HCT116 (cell line): Measurements from ENCODE around the gene BSPH1. TPM values are rescaled to one million over a fixed set of nuclear protein-coding genes. Genes with fewer than 3 reads are reported as not detected.

Source experiments
- ATAC-seq: fragments of 200-7000 bp; cut with Tn5 transposase; 2 replicates; pipeline ENCODE4 v1.9.1; 2020; ENCODE audit warnings: mild to moderate bottlenecking, moderate library complexity
- BruUV-seq: library from RNA; stranded (reverse); fragments of 400-500 nt; replicated peaks from 2 replicates; lab custom pipeline; 2021; lab: Mats Ljungman, UMichigan
- CTCF ChIA-PET: fragments of 300-600 bp; sonication (Branson Sonifier 250); formaldehyde crosslinking; loops from one replicate; lab custom pipeline; 2021; ENCODE audit warnings: antibody characterized with exemption; lab: Charles Lee
- POLR2A ChIA-PET: fragments of 300-600, 350-600 bp; sonication (Branson Sonifier 250); formaldehyde crosslinking; loops from one replicate; lab custom pipeline; 2021; ENCODE audit warnings: antibody characterized with exemption; lab: Charles Lee
- RAD21 ChIA-PET, 2 experiments: fragments of 300-600 bp; sonication (Branson Sonifier 250); formaldehyde crosslinking; loops; one replicate each; lab custom pipeline; 2023; ENCODE audit warnings: low total read pairs in 2 of 2; ENCODE audit not compliant: uncharacterized antibody in 2 of 2, unreplicated experiment in 2 of 2, low non-redundant PET in 1 of 2; lab: Charles Lee
- DNase-seq: peaks from one replicate; pipeline ENCODE4 v3.0.0-alpha.2; 2010; ENCODE audit warnings: low read depth, low spot score
- H2AFZ ChIP-seq: fragments of 200-600 bp; shearing (Covaris generic), sonication (generic); 2 replicates; pipeline ENCODE4 v1.6.1; 2017; ENCODE audit warnings: low read depth, mixed run types, mixed read lengths, antibody characterized with exemption, low read length; ENCODE audit not compliant: poor library complexity, severe bottlenecking
- H3K27ac ChIP-seq: 2 replicates; pipeline ENCODE4 v1.5.1; 2012; ENCODE audit warnings: low read depth, low read length
- H3K27me3 ChIP-seq: fragments of 200-600 bp; sonication (generic); 2 replicates; pipeline ENCODE4 v1.6.1; 2016; ENCODE audit warnings: mixed run types, low read length, mixed read lengths; ENCODE audit not compliant: insufficient read depth
- H3K36me3 ChIP-seq, 2 experiments: fragments of 200-500 bp in 1 of 2; fragments of 200-600 bp in 1 of 2; sonication (Bioruptor generic) in 1 of 2; sonication (generic) in 1 of 2; 2 replicates each; pipeline versions ENCODE4 v1.5.1 to v1.6.1; 2014 to 2016; ENCODE audit warnings: low read length in 2 of 2, inconsistent platforms in 1 of 2, mixed read lengths in 1 of 2, mixed run types in 1 of 2; ENCODE audit not compliant: insufficient read depth in 2 of 2, control insufficient read depth in 1 of 2
- H3K4me1 ChIP-seq, 2 experiments: fragments of 200-600 bp in 1 of 2; sonication (generic) in 1 of 2; 2 replicates each; pipeline versions ENCODE4 v1.5.1 to v1.6.1; 2012 to 2017; ENCODE audit warnings: low read length in 2 of 2, inconsistent platforms in 1 of 2, mild to moderate bottlenecking in 1 of 2, mixed read lengths in 1 of 2, mixed run types in 1 of 2, moderate library complexity in 1 of 2; ENCODE audit not compliant: insufficient read depth in 2 of 2, control insufficient read depth in 1 of 2
- H3K4me2 ChIP-seq: fragments of 200-600 bp; sonication (generic); 2 replicates; pipeline ENCODE4 v1.6.1; 2017; ENCODE audit warnings: mixed run types, low read length, mixed read lengths
- H3K4me3 ChIP-seq, 2 experiments: fragments of 200-600 bp in 1 of 2; sonication (generic) in 1 of 2; replicated peaks in 1 of 2; 2 replicates each; pipeline ENCODE4 v1.5.1; 2011 to 2016; ENCODE audit warnings: low read length in 2 of 2, control low read depth in 1 of 2, low read depth in 1 of 2, mild to moderate bottlenecking in 1 of 2, mixed read lengths in 1 of 2, mixed run types in 1 of 2
- H3K79me2 ChIP-seq: fragments of 200-600 bp; sonication (generic); 2 replicates; pipeline ENCODE4 v1.6.1; 2017; ENCODE audit warnings: mild to moderate bottlenecking, mixed run types, low read length, moderate library complexity, mixed read lengths; ENCODE audit not compliant: insufficient read depth
- H3K9ac ChIP-seq: fragments of 200-600 bp; sonication (generic); 2 replicates; pipeline ENCODE4 v1.6.1; 2016; ENCODE audit warnings: low read length, mixed read lengths
- H3K9me2 ChIP-seq: fragments of 200-600 bp; sonication (generic), shearing (Covaris generic); 2 replicates; pipeline ENCODE4 v1.6.1; 2017; ENCODE audit warnings: mixed run types, mild to moderate bottlenecking, moderate library complexity; ENCODE audit not compliant: insufficient read depth
- H3K9me3 ChIP-seq, 2 experiments: fragments of 200-500 bp in 1 of 2; fragments of 200-600 bp in 1 of 2; sonication (Bioruptor generic) in 1 of 2; sonication (generic) in 1 of 2; 2 replicates each; pipeline ENCODE4 v1.6.1; 2014 to 2017; ENCODE audit warnings: low read length in 2 of 2, mixed read lengths in 2 of 2, inconsistent platforms in 1 of 2, low read depth in 1 of 2, mild to moderate bottlenecking in 1 of 2, mixed run types in 1 of 2, moderate library complexity in 1 of 2; ENCODE audit not compliant: control insufficient read depth in 1 of 2, insufficient read depth in 1 of 2
- H4K20me1 ChIP-seq: fragments of 200-600 bp; sonication (generic), shearing (Covaris generic); 2 replicates; pipeline ENCODE4 v1.6.1; 2017; ENCODE audit warnings: mixed run types, mild to moderate bottlenecking, moderate library complexity; ENCODE audit not compliant: insufficient read depth
- FOSL1 ChIP-seq: IDR thresholded peaks from 2 replicates; pipeline ENCODE4 v1.6.1; 2012; ENCODE audit warnings: low read depth
- JUND ChIP-seq: IDR thresholded peaks from 2 replicates; pipeline ENCODE4 v1.6.1; 2012
- POLR2A ChIP-seq: IDR thresholded peaks from 2 replicates; pipeline ENCODE4 v1.7.0; 2011; ENCODE audit warnings: borderline replicate concordance; ENCODE audit not compliant: insufficient read depth, insufficient read length; ENCODE audit errors: extremely low read depth
- SRF ChIP-seq: IDR thresholded peaks from 2 replicates; pipeline ENCODE4 v1.6.1; 2012; ENCODE audit warnings: low read depth
- TCF7L2 ChIP-seq: IDR thresholded peaks from 2 replicates; pipeline ENCODE4 v1.7.0; 2011; ENCODE audit warnings: borderline replicate concordance, inconsistent platforms; ENCODE audit not compliant: insufficient read depth, insufficient read length; ENCODE audit errors: extremely low read depth
- YY1 ChIP-seq: IDR thresholded peaks from 2 replicates; pipeline ENCODE4 v1.6.1; 2011; ENCODE audit warnings: low read length, low read depth, moderate library complexity, mild to moderate bottlenecking; ENCODE audit not compliant: insufficient replicate concordance; ENCODE audit errors: extremely low read depth
- ZBTB33 ChIP-seq: IDR thresholded peaks from 2 replicates; pipeline ENCODE4 v1.6.1; 2011; ENCODE audit warnings: mild to moderate bottlenecking, low read length, moderate library complexity; ENCODE audit not compliant: insufficient replicate concordance; ENCODE audit errors: extremely low read depth
- intact Hi-C: fragments of 100-400 bp; cut with micrococcal nuclease; formaldehyde crosslinking; loops from 2 replicates; pipeline ENCODE4 v1.10.0; 2022
- total RNA-seq: library from RNA; stranded (reverse); gene quantifications from one replicate; pipeline ENCODE4 v1.2.1, GENCODE V29; 2021; ENCODE audit not compliant: unreplicated experiment
- TF ChIP-seq, protein P1 (sequence below), 3 experiments: fragments of 200-600 bp in 1 of 3; sonication (generic) in 1 of 3; IDR thresholded peaks in 2 of 3; conservative IDR thresholded peaks in 1 of 3; 2 replicates each; pipeline ENCODE4 v1.5.1; 2012 to 2017; ENCODE audit warnings: low read depth in 2 of 3, low read length in 2 of 3, antibody characterized with exemption in 1 of 3, borderline replicate concordance in 1 of 3, control low read depth in 1 of 3, mild to moderate bottlenecking in 1 of 3, mixed read lengths in 1 of 3, mixed run types in 1 of 3, moderate library complexity in 1 of 3; ENCODE audit not compliant: insufficient read depth in 1 of 3

BSPH1 gene
- total RNA-seq, 1 experiment from 2014 or later = not detected

GRCh38 chr19:48029431-48029830 lies 37.5 kb upstream of the BSPH1 start:
- ChIA-PET POLR2A (no interaction called here), RAD21 (no interaction called here), CTCF (no interaction called here)
- Histone ChIP-seq H3K36me3 (no peaks in the 10 kb centered on the region), H3K27me3 (peaks cover 3% of the 10 kb centered on the region; the same call in 1 of the 2 replicates), H2AFZ (no peak overlapping the region), H3K4me3 (no peak overlapping the region), H3K4me1 (no peaks in the 10 kb centered on the region), H3K9me2 (no peaks in the 10 kb centered on the region), H3K9ac (no peak overlapping the region), H4K20me1 (no peaks in the 10 kb centered on the region), H3K27ac (no peak overlapping the region), H3K9me3 (no peaks in the 10 kb centered on the region), H3K79me2 (no peaks in the 10 kb centered on the region), H3K4me2 (no peak overlapping the region)
- intact Hi-C loops = no loop called here
- BruUV-seq = no TSS peak
- no peak for TF ChIP-seq ZBTB33
- no peak for TF ChIP-seq JUND
- TF ChIP-seq YY1 = no peak
- TF ChIP-seq SRF = no peak
- TF ChIP-seq TCF7L2 = no peak
- TF ChIP-seq POLR2A = no peak
- TF ChIP-seq FOSL1 = no peak
- TF ChIP-seq, protein P1, sequence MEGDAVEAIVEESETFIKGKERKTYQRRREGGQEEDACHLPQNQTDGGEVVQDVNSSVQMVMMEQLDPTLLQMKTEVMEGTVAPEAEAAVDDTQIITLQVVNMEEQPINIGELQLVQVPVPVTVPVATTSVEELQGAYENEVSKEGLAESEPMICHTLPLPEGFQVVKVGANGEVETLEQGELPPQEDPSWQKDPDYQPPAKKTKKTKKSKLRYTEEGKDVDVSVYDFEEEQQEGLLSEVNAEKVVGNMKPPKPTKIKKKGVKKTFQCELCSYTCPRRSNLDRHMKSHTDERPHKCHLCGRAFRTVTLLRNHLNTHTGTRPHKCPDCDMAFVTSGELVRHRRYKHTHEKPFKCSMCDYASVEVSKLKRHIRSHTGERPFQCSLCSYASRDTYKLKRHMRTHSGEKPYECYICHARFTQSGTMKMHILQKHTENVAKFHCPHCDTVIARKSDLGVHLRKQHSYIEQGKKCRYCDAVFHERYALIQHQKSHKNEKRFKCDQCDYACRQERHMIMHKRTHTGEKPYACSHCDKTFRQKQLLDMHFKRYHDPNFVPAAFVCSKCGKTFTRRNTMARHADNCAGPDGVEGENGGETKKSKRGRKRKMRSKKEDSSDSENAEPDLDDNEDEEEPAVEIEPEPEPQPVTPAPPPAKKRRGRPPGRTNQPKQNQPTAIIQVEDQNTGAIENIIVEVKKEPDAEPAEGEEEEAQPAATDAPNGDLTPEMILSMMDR (IDR thresholded peaks at IDR 0.05 in 2 of 3, conservative IDR thresholded peaks at IDR 0.05 in 1 of 3; ENCODE audit: borderline replicate concordance in 1 of 3, insufficient read depth in 1 of 3, low read depth in 2 of 3, low read length in 2 of 3) = no peak
- ATAC-seq (no peak; the same call in 1 of the 2 replicates), DNase-seq (no peak)
